Neural progenitor cell (in vitro differentiated cells): ENCODE results near the gene PLA2G1B. TPM values are rescaled to one million over a fixed set of nuclear protein-coding genes. Genes with fewer than 3 reads are reported as not detected.

Experiments
- DNase-seq: peaks from one replicate; pipeline ENCODE4 v3.0.0-alpha.2; 2016; ENCODE audit warnings: low spot score
- H2AFZ ChIP-seq: fragments of 200-600 bp; sonication (generic); replicated peaks from 2 replicates; pipeline ENCODE4 v1.6.1; 2016; ENCODE audit warnings: antibody characterized with exemption
- H3F3A ChIP-seq: fragments of 200-600 bp; sonication (generic); 2 replicates; pipeline ENCODE4 v1.6.1; 2016; ENCODE audit warnings: antibody characterized with exemption, low read depth
- H3K27ac ChIP-seq: fragments of 200-600 bp; sonication (generic); 2 replicates; pipeline ENCODE4 v1.5.1; 2016; ENCODE audit warnings: mild to moderate bottlenecking
- H3K27me3 ChIP-seq: fragments of 200-600 bp; sonication (generic); 2 replicates; pipeline ENCODE4 v1.6.1; 2016; ENCODE audit warnings: mild to moderate bottlenecking, moderate library complexity
- H3K36me3 ChIP-seq: fragments of 200-600 bp; sonication (generic); 2 replicates; pipeline ENCODE4 v1.5.1; 2016
- H3K4me1 ChIP-seq: fragments of 200-600 bp; sonication (generic); 2 replicates; pipeline ENCODE4 v1.6.1; 2016; ENCODE audit warnings: mixed run types
- H3K4me2 ChIP-seq: fragments of 200-600 bp; sonication (generic); 2 replicates; pipeline ENCODE4 v1.6.1; 2016
- H3K4me3 ChIP-seq: fragments of 200-600 bp; sonication (generic); 2 replicates; pipeline ENCODE4 v1.5.1; 2016
- H3K79me2 ChIP-seq: fragments of 200-600 bp; sonication (generic); 2 replicates; pipeline ENCODE4 v1.6.1; 2016; ENCODE audit warnings: low read depth
- H3K9ac ChIP-seq: fragments of 200-600 bp; sonication (generic); 2 replicates; pipeline ENCODE4 v1.6.1; 2016
- H3K9me3 ChIP-seq: fragments of 200-600 bp; sonication (generic); 2 replicates; pipeline ENCODE4 v1.5.1; 2016; ENCODE audit warnings: low read depth
- H4K20me1 ChIP-seq: fragments of 200-600 bp; sonication (generic); 2 replicates; pipeline ENCODE4 v1.6.1; 2016; ENCODE audit warnings: low read depth
- H3K27ac Mint-ChIP-seq: 3 replicates; pipeline ENCODE4 v1.8.0; 2021; ENCODE audit warnings: mixed read lengths
- H3K27me3 Mint-ChIP-seq: 2 replicates; pipeline ENCODE4 v1.8.0; 2022; ENCODE audit warnings: low read depth, mild to moderate bottlenecking, inconsistent platforms, moderate library complexity, mixed read lengths; ENCODE audit not compliant: insufficient read depth
- H3K36me3 Mint-ChIP-seq: 3 replicates; pipeline ENCODE4 v1.8.0; 2021; ENCODE audit warnings: mixed read lengths
- H3K4me1 Mint-ChIP-seq: 3 replicates; pipeline ENCODE4 v1.8.0; 2021; ENCODE audit warnings: mixed read lengths
- H3K4me3 Mint-ChIP-seq: 3 replicates; pipeline ENCODE4 v1.8.0; 2021; ENCODE audit warnings: mild to moderate bottlenecking, moderate library complexity, mixed read lengths
- H3K9me3 Mint-ChIP-seq: 3 replicates; pipeline ENCODE4 v1.8.0; 2020; ENCODE audit warnings: mixed read lengths
- EZH2 ChIP-seq: fragments of 200-600 bp; sonication (generic); IDR thresholded peaks from 2 replicates; pipeline ENCODE4 v1.6.1; 2017; ENCODE audit warnings: antibody characterized with exemption, mild to moderate bottlenecking, moderate library complexity
- EZH2phosphoT487 ChIP-seq: fragments of 200-600 bp; sonication (generic); IDR thresholded peaks from 2 replicates; pipeline ENCODE4 v1.6.1; 2017; ENCODE audit warnings: antibody characterized with exemption
- total RNA-seq: library from RNA; depleted of rRNA; stranded (reverse); fragments of >200 nt; gene quantifications from 2 replicates; pipeline ENCODE4 v1.2.3, GENCODE V29; 2015; ENCODE audit warnings: low replicate concordance
- TF ChIP-seq, protein P1 (sequence below): fragments of 200-600 bp; sonication (generic); IDR thresholded peaks from 2 replicates; pipeline ENCODE4 v1.5.1; 2017; ENCODE audit warnings: antibody characterized with exemption, mild to moderate bottlenecking

The PLA2G1B gene
- total RNA-seq, 1 donor from 2014 or later, result not detected

DNA sequence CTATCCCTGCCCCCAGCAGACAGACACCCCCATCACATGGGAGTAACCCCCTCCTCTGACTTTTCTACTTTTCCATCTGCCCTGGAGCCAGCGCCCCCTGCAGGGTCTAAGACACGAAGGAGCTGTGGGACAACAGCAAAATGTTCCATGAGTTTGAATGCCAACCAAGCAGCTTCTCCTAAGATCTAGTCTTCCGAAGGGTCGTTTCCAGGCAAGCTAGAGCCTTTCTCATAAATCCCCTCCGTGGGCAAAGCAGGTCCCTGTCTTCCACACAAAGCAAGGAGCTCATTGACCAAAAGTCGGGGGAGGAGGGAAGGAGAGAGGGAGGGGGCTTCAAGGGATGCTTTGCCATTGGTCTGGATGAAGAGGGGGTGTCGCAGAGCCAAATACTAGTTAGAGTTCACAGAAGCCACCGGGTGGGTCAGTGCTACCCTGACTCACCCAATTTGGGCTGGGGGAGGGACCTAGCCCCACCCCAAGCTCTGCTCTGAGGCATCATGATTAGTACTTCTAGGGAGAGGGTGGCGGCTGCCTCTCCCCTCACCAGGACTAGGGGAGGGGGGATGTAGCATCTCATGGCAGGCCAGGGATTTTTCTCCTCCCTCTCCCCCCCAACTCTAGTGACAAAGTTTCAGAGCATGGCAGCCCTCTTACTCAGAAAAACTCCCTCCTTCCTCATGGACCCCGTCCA, 39.8 kb upstream of the PLA2G1B start:
- peak overlapping the region; percentile 59 for H3K27ac ChIP-seq
- no peaks in the 10 kb centered on the region for H3K27me3 ChIP-seq
- DNase-seq, result peak; percentile 83
- Mint-ChIP-seq H3K36me3 (peaks cover 56% of the 10 kb centered on the region), H3K9me3 (peaks cover 3% of the 10 kb centered on the region), H3K27ac (peak overlapping the region; percentile 99), H3K4me1 (peaks cover 79% of the 10 kb centered on the region), H3K27me3 (peaks cover 22% of the 10 kb centered on the region), H3K4me3 (peak overlapping the region; percentile 97)
- peak overlapping the region; percentile 99 for H3K4me2 ChIP-seq
- peaks cover 67% of the 10 kb centered on the region for H3K4me1 ChIP-seq
- H3K79me2 ChIP-seq, result peaks cover 77% of the 10 kb centered on the region
- no peaks in the 10 kb centered on the region for H3K36me3 ChIP-seq
- H3K9me3 ChIP-seq, result no peaks in the 10 kb centered on the region
- H3F3A ChIP-seq, result peaks cover 75% of the 10 kb centered on the region
- H4K20me1 ChIP-seq, result peaks cover 55% of the 10 kb centered on the region
- peak overlapping the region; percentile 100 for H3K4me3 ChIP-seq
- TF ChIP-seq, protein P1, sequence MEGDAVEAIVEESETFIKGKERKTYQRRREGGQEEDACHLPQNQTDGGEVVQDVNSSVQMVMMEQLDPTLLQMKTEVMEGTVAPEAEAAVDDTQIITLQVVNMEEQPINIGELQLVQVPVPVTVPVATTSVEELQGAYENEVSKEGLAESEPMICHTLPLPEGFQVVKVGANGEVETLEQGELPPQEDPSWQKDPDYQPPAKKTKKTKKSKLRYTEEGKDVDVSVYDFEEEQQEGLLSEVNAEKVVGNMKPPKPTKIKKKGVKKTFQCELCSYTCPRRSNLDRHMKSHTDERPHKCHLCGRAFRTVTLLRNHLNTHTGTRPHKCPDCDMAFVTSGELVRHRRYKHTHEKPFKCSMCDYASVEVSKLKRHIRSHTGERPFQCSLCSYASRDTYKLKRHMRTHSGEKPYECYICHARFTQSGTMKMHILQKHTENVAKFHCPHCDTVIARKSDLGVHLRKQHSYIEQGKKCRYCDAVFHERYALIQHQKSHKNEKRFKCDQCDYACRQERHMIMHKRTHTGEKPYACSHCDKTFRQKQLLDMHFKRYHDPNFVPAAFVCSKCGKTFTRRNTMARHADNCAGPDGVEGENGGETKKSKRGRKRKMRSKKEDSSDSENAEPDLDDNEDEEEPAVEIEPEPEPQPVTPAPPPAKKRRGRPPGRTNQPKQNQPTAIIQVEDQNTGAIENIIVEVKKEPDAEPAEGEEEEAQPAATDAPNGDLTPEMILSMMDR, result peak; percentile 77
- TF ChIP-seq EZH2, result no peak
- H3K9ac ChIP-seq, result no peak overlapping the region
- H2AFZ ChIP-seq, result no peak overlapping the region

DNA sequence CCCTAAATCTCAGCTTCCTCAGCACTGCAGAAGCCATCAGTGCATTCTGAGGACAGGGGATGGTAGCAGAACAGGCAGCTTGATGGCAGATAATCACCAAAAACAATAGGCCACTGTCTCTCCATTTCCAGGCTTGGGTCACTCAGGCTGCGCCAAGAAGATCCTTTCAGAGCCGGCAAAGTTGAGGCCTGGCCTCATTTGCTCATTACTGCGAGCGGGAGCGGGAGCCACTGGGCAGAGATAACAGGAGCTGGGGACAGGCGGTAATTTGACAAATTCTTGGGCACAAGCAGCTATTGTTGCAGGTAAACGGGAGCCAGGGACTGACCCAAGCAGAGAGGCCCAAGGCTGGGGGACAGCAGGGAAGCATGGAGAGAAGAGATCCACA, 39.3 kb upstream of the PLA2G1B start:
- Histone ChIP-seq H3F3A (peaks cover 81% of the 10 kb centered on the region), H2AFZ (no peak overlapping the region), H3K4me3 (peak overlapping the region; percentile 100), H3K4me2 (peak overlapping the region; percentile 99), H3K79me2 (peaks cover 79% of the 10 kb centered on the region), H3K9me3 (no peaks in the 10 kb centered on the region), H3K4me1 (peaks cover 70% of the 10 kb centered on the region), H3K27me3 (no peaks in the 10 kb centered on the region), H4K20me1 (peaks cover 61% of the 10 kb centered on the region), H3K27ac (peak overlapping the region; percentile 66), H3K9ac (no peak overlapping the region), H3K36me3 (no peaks in the 10 kb centered on the region)
- peak; percentile 63 for DNase-seq
- H3K4me3 Mint-ChIP-seq, result peak overlapping the region; percentile 97
- H3K27me3 Mint-ChIP-seq, result peaks cover 25% of the 10 kb centered on the region
- peaks cover 3% of the 10 kb centered on the region for H3K9me3 Mint-ChIP-seq
- H3K4me1 Mint-ChIP-seq, result peaks cover 81% of the 10 kb centered on the region
- TF ChIP-seq, protein P1, result no peak
- TF ChIP-seq EZH2phosphoT487 (no peak), EZH2 (no peak)
- peaks cover 52% of the 10 kb centered on the region for H3K36me3 Mint-ChIP-seq
- H3K27ac Mint-ChIP-seq, result peak overlapping the region; percentile 99

DNA sequence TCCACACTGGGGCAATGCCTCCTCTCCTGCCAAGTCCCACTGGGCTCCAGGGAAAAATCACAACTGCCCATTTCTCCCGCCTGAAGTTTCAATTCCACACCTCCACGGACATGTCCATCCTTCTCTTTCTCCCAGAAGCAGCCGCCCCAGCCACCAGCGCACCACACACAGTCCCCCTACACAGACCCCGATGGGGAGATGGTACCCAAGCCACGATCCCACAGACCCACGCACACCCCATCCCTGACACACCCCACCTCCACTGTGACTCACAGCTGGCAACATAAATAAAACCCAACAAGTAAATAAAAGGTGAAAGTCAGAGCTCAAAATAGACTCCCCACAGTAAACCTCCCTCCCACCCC, 38.7 kb upstream of the PLA2G1B start:
- Histone ChIP-seq H2AFZ (no peak overlapping the region), H3K27me3 (no peaks in the 10 kb centered on the region), H3K4me2 (peak overlapping the region; percentile 99), H4K20me1 (peaks cover 61% of the 10 kb centered on the region), H3K79me2 (peaks cover 79% of the 10 kb centered on the region), H3K9ac (no peak overlapping the region), H3K4me3 (peak overlapping the region; percentile 100), H3K36me3 (no peaks in the 10 kb centered on the region), H3K4me1 (peaks cover 64% of the 10 kb centered on the region), H3F3A (peaks cover 76% of the 10 kb centered on the region), H3K27ac (no peak overlapping the region), H3K9me3 (no peaks in the 10 kb centered on the region)
- Mint-ChIP-seq H3K36me3 (peaks cover 51% of the 10 kb centered on the region), H3K4me1 (peaks cover 76% of the 10 kb centered on the region), H3K9me3 (peaks cover 3% of the 10 kb centered on the region), H3K27ac (peak overlapping the region; percentile 99), H3K27me3 (peaks cover 25% of the 10 kb centered on the region), H3K4me3 (peak overlapping the region; percentile 97)
- DNase-seq, result no peak
- no peak for TF ChIP-seq EZH2
- TF ChIP-seq, protein P1, result no peak
- TF ChIP-seq EZH2phosphoT487, result no peak
